ENCODE measurements around the gene WWC1.
"Not testable (repeated sequence)": the region's sequence is repeated elsewhere in the genome, so short reads cannot be mapped to it uniquely, and the experiment has no call there.

The WWC1 gene

GRCh38 chr5:168282120-168282519, 9.3 kb upstream of the WWC1 start:
- no peak overlapping the region for H3K27ac ChIP-seq
- CTCF ChIA-PET, result interaction anchor here (0.6 to 1.3 kb wide), 2 partner anchors 12 to 13 kb away, joined by 3 to 7 read pairs; no protein-coding TSS in a partner anchor
- DNase-seq (ENCODE audit: low spot score), result no peak
- TF ChIP-seq, protein P1, sequence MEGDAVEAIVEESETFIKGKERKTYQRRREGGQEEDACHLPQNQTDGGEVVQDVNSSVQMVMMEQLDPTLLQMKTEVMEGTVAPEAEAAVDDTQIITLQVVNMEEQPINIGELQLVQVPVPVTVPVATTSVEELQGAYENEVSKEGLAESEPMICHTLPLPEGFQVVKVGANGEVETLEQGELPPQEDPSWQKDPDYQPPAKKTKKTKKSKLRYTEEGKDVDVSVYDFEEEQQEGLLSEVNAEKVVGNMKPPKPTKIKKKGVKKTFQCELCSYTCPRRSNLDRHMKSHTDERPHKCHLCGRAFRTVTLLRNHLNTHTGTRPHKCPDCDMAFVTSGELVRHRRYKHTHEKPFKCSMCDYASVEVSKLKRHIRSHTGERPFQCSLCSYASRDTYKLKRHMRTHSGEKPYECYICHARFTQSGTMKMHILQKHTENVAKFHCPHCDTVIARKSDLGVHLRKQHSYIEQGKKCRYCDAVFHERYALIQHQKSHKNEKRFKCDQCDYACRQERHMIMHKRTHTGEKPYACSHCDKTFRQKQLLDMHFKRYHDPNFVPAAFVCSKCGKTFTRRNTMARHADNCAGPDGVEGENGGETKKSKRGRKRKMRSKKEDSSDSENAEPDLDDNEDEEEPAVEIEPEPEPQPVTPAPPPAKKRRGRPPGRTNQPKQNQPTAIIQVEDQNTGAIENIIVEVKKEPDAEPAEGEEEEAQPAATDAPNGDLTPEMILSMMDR (conservative IDR thresholded peaks at IDR 0.05; ENCODE audit: low read depth), result no peak
- POLR2A ChIA-PET (ENCODE audit: low non-redundant PET), result no interaction called here

DNA sequence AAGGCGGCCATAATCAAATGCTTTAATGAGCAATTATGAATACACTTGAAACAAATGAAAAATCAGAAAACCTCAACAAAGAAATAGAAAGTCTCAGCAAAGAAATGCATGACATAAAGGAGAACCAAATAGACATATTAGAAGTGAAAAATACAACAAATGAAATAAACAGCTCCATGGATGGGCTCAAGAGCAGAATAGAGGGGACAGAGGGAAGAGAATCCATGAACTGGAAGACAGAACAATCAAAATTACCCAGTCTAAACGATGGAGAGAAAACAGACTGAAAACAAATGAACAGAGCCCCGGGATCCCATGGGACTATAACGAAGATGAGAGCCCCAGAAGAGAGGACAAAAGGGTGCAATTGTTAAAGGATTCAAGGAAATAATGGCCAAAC, 6.6 kb upstream of the WWC1 start:
- no peak for DNase-seq (ENCODE audit: low spot score)
- ChIA-PET CTCF (interaction anchor here (1.1 kb wide), 1 partner anchor 11 kb away, joined by 3 read pairs; no protein-coding TSS in a partner anchor), POLR2A (ENCODE audit: low non-redundant PET) (no interaction called here)
- TF ChIP-seq, protein P1 (conservative IDR thresholded peaks at IDR 0.05; ENCODE audit: low read depth), result no peak
- no peak overlapping the region for H3K27ac ChIP-seq

DNA sequence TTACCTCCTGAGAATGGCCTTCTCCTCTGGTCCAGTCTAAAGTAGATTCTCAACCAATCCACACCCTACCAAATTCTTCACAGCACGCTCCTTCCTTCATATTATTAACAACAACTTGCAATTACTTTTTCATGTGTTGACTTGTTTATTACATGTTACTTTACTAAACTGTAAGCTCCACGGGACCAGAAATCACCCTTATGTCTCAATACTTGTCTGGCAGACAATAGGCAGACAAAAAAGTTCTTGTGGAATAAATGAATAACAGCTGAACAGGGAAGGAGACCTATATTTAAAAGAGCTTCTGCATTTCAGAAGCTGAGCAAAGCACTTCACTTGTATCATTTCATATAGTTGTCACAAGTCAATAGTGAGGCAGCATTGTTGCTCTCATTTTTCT, 5.7 kb upstream of the WWC1 start:
- H3K27ac ChIP-seq, result no peak overlapping the region
- ChIA-PET CTCF (interaction anchor here (0.7 to 1.1 kb wide), 2 partner anchors 12 to 25 kb away, joined by 3 read pairs; no protein-coding TSS in a partner anchor), POLR2A (ENCODE audit: low non-redundant PET) (no interaction called here)
- TF ChIP-seq, protein P1 (conservative IDR thresholded peaks at IDR 0.05; ENCODE audit: low read depth), result no peak
- no peak for DNase-seq (ENCODE audit: low spot score)

- DNase-seq (ENCODE audit: low spot score), result no peak
- H3K27ac ChIP-seq, result no peak overlapping the region
- TF ChIP-seq, protein P1 (conservative IDR thresholded peaks at IDR 0.05; ENCODE audit: low read depth), result no peak
- POLR2A ChIA-PET (ENCODE audit: low non-redundant PET), result interaction anchor here (0.7 kb wide), 1 partner anchor 122 kb away, joined by 4 read pairs; no protein-coding TSS in a partner anchor
- CTCF ChIA-PET, result no interaction called here
Observed at GRCh38 chr5:168286386-168286785, 5.1 kb upstream of the WWC1 start.

GRCh38 chr5:168286863-168287262, 4.6 kb upstream of the WWC1 start:
- H3K27ac ChIP-seq, CTCF ChIA-PET: not testable (repeated sequence)
- POLR2A ChIA-PET (ENCODE audit: low non-redundant PET), result interaction anchor here (0.7 kb wide), 1 partner anchor 121 kb away, joined by 4 read pairs; no protein-coding TSS in a partner anchor

GRCh38 chr5:168287362-168287761, 4.1 kb upstream of the WWC1 start:
- TF ChIP-seq, protein P1 (conservative IDR thresholded peaks at IDR 0.05; ENCODE audit: low read depth), result no peak
- CTCF ChIA-PET, result no interaction called here
- POLR2A ChIA-PET (ENCODE audit: low non-redundant PET), result no interaction called here
- DNase-seq (ENCODE audit: low spot score), result no peak
- H3K27ac ChIP-seq, result no peak overlapping the region

More at GRCh38 chr5:168286863-168287262, 4.6 kb upstream of the WWC1 start:
- not testable (repeated sequence) for DNase-seq (ENCODE audit: low spot score)

GRCh38 chr5:168288349-168289245, 2.8 kb upstream of the WWC1 start:
- peak; percentile 93 for DNase-seq (ENCODE audit: low spot score)
- CTCF ChIA-PET, result interaction anchor here (0.6 kb wide), 1 partner anchor 682 kb away, joined by 4 read pairs; no protein-coding TSS in a partner anchor
- POLR2A ChIA-PET (ENCODE audit: low non-redundant PET), result no interaction called here
- peak overlapping the region; percentile 72 for H3K27ac ChIP-seq
- TF ChIP-seq, protein P1 (conservative IDR thresholded peaks at IDR 0.05; ENCODE audit: low read depth), result no peak
